ENCODE results near the gene ZBTB7B. TPM values are rescaled to one million over a fixed set of nuclear protein-coding genes. Genes with fewer than 3 reads are reported as not detected.
"Not testable (repeated sequence)": the region's sequence is repeated elsewhere in the genome, so short reads cannot be mapped to it uniquely, and the experiment has no call there.

Gene ZBTB7B
- total RNA-seq, 1 donor from 2014 or later: 77.6 TPM

DNA sequence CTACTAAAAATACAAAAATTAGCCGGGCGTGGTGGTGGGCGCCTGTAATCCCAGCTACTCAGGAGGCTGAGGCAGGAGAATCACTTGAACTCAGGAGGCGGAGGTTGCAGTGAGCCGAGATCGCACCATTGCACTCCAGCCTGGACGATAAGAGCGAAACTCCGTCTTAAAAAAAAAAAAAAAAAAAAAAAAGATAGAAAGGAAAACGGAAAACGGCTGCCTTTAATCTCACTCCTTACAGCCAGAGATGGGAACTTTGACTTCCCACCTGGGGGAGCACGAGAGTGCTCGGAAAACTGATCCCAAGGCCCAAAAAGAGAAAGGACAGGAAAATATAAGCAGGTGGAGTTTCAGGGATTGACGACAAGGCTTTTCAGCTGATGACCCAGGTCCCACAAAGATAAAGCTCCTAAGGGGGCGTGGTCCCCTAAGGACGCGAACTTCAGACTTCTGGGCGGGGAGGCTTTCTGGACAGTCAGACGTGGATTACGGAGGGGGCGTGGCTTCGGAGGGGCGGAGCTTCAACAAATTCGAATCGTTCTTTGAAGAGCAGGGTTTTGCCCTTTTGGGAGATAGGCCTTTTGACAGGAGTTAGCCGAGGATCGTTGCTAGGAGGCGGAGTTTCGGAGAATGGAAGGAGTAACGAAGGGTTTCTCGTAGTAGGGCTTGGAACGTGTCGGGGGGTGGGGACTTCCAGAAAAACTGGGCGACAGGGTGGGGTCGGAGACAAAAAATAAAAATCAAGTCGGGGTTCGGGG is 29.1 kb upstream of the ZBTB7B start:
- peak in 1 of 2 donors; percentile 56 for TF ChIP-seq POLR2AphosphoS5 (IDR thresholded peaks at IDR 0.05; ENCODE audit: insufficient read depth in 1 of 2, low read depth in 1 of 2)
- TF ChIP-seq, protein P1, sequence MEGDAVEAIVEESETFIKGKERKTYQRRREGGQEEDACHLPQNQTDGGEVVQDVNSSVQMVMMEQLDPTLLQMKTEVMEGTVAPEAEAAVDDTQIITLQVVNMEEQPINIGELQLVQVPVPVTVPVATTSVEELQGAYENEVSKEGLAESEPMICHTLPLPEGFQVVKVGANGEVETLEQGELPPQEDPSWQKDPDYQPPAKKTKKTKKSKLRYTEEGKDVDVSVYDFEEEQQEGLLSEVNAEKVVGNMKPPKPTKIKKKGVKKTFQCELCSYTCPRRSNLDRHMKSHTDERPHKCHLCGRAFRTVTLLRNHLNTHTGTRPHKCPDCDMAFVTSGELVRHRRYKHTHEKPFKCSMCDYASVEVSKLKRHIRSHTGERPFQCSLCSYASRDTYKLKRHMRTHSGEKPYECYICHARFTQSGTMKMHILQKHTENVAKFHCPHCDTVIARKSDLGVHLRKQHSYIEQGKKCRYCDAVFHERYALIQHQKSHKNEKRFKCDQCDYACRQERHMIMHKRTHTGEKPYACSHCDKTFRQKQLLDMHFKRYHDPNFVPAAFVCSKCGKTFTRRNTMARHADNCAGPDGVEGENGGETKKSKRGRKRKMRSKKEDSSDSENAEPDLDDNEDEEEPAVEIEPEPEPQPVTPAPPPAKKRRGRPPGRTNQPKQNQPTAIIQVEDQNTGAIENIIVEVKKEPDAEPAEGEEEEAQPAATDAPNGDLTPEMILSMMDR (IDR thresholded peaks at IDR 0.05): peak in 1 of 3 experiments; percentile 8
- peak; percentile 14 to 56 for TF ChIP-seq POLR2A (IDR thresholded peaks at IDR 0.05)
- H3K4me1 ChIP-seq: peaks cover 49% of the 10 kb centered on the region
- peak overlapping the region; percentile 66 to 72 for H3K4me3 ChIP-seq
- intact Hi-C loops (cut with DNase I): no loop called here
- H3K27me3 ChIP-seq: no peaks in the 10 kb centered on the region
- H3K27ac ChIP-seq: peak overlapping the region; percentile 99
- DNase-seq (ENCODE audit: extremely low spot score in 2 of 2): peak in 1 of 2 donors; percentile 99
- H3K9me3 ChIP-seq: no peaks in the 10 kb centered on the region
- no peaks in the 10 kb centered on the region for H3K36me3 ChIP-seq

DNA sequence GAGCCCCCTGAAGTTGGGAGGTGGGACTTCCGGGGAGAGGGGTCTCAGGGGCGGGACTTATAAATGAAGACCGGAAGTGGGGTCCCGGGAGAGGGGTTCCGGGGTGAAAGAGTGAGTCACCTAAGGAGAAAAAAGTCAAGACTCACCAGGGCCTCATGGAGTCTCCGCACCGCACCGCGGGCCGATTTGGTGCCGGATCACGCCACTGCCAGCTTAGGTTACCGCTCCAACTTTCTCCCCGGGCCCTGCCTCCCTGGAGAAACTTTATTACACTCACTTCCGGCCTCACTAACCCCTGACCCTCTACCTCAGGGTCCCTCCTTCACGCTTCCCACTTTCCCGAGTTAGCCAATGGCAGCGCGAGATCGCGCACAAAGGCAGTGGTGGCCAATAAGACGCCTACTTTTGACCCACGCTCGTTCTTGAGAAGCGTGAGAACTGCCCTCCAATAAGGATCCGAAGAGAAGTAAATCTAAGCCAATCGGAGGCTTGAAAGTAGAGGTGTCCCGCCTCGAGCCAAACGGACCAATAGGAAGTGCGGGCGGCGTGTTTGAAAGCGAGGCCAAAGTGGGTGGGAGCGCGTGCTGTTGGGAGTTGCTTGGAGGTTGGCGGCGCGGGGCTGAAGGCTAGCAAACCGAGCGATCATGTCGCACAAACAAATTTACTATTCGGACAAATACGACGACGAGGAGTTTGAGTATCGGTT is 28.3 kb upstream of the ZBTB7B start, which contains the start of gene CKS1B:
Gene CKS1B (plus strand): TSS at position 580 of the 706 bp plus-strand sequence. CDS start 65 bp downstream, at position 645.
- DNase-seq (ENCODE audit: extremely low spot score in 2 of 2): peak in 1 of 2 donors; percentile 100
- H3K27ac ChIP-seq: peak within 1 kb of the TSS; percentile 99
- H3K4me3 ChIP-seq: peak within 1 kb of the TSS; percentile 66 to 72
- peaks cover 41% of the 10 kb centered on the region for H3K4me1 ChIP-seq
- TF ChIP-seq POLR2AphosphoS5 (IDR thresholded peaks at IDR 0.05; ENCODE audit: insufficient read depth in 1 of 2, low read depth in 1 of 2) (peak in 1 of 2 donors; percentile 97), POLR2A (IDR thresholded peaks at IDR 0.05) (peak in 1 of 2 donors; percentile 56)
- TF ChIP-seq, protein P1 (IDR thresholded peaks at IDR 0.05): no peak
- no peaks in the 10 kb centered on the region for H3K27me3 ChIP-seq
- intact Hi-C loops (cut with DNase I): no loop called here
- no peaks in the 10 kb centered on the region for H3K9me3 ChIP-seq
- H3K36me3 ChIP-seq: no peaks in the 10 kb centered on the region

DNA sequence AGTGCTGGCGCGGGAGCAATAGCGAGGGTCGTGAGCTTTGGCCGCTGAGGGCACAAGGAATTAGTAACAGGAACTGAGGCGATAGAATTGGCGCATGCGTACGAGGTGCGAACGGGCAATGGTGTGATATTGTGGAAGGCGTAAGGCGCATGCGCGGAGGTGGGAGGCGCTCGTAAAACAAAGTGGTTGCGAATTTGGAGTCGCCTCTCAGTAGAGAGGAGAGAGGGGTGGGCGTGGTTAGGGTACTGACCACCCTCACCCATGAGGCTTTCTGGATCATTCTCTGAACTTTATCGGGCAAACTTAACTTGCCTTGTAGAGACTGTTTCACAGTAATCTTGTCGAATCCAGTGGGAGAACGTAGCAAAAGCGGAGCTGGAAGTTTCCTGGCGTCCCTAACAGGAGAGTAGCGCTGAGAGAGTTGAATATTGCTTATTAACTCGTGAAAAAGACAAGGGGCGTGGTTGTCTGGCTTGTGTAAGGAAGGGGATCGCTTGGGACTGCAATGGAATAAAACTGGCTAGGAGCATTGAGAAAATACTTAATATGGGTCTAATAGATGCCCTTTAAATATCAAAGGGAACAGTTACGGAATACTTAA is 27.7 kb upstream of the ZBTB7B start:
- H3K36me3 ChIP-seq: no peaks in the 10 kb centered on the region
- H3K9me3 ChIP-seq: no peaks in the 10 kb centered on the region
- H3K4me3 ChIP-seq: peak overlapping the region; percentile 66 to 72
- peaks cover 35% of the 10 kb centered on the region for H3K4me1 ChIP-seq
- intact Hi-C loops (cut with DNase I): no loop called here
- TF ChIP-seq POLR2AphosphoS5 (IDR thresholded peaks at IDR 0.05; ENCODE audit: insufficient read depth in 1 of 2, low read depth in 1 of 2) (peak; percentile 75 to 87), POLR2A (IDR thresholded peaks at IDR 0.05) (peak in 1 of 2 donors; percentile 74)
- TF ChIP-seq, protein P1 (IDR thresholded peaks at IDR 0.05): no peak
- H3K27ac ChIP-seq: peak overlapping the region; percentile 99
- no peaks in the 10 kb centered on the region for H3K27me3 ChIP-seq
- no peak for DNase-seq (ENCODE audit: extremely low spot score in 2 of 2)

DNA sequence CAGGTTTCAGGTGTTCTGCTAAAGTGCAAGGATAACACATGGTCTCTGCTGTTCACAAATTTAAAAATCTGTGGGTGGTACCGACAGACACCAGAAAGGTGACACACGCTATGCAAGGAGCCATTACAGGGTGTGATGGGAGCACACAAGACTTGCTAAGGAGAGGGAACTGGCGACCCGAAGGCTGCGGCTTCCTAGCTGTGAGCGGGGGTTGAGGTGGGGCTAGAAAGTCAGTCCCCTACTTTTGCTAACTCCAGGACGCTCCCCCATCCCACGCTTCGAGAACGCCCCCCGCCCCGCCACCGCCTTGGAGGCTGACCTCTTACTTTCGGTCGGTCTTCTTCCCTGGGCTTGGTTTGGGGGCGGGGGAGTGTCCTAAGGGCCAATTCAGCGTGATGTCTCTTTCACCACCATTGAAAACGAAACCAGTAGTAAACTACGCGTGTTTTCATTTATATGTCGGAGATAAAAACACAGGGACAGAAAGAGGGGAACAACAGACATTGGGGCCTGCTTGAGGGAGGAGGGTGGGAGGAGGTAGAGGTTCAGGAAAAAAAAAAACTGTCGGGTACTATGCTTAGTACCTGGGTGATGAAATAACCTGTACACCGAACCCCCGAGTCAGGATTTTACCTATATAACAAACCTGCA is 27.1 kb upstream of the ZBTB7B start:
- Histone ChIP-seq H3K4me3 (peak overlapping the region; percentile 66 to 72), H3K4me1 (peaks cover 29% of the 10 kb centered on the region), H3K9me3 (no peaks in the 10 kb centered on the region), H3K27ac (peak overlapping the region; percentile 99), H3K36me3 (no peaks in the 10 kb centered on the region), H3K27me3 (no peaks in the 10 kb centered on the region)
- no peak for TF ChIP-seq POLR2A (IDR thresholded peaks at IDR 0.05)
- TF ChIP-seq, protein P1 (IDR thresholded peaks at IDR 0.05): no peak
- no peak for TF ChIP-seq POLR2AphosphoS5 (IDR thresholded peaks at IDR 0.05; ENCODE audit: insufficient read depth in 1 of 2, low read depth in 1 of 2)
- DNase-seq (ENCODE audit: extremely low spot score in 2 of 2): no peak
- intact Hi-C loops (cut with DNase I): no loop called here

DNA sequence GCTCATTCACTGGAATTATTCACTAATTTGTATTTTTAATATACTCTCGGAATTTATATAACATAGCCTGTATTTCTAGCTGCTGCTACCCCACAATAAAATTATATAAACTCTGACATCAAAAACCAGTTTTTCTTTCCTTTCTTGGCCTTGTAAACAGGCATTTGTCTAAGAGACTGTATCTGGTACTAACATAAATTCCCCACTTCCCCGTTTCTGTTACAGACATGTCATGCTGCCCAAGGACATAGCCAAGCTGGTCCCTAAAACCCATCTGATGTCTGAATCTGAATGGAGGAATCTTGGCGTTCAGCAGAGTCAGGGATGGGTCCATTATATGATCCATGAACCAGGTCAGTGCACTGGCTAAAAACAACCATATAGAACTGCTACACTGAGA is 24.8 kb upstream of the ZBTB7B start:
- DNase-seq (ENCODE audit: extremely low spot score in 2 of 2); H3K9me3 ChIP-seq; H3K4me3 ChIP-seq; intact Hi-C loops (cut with DNase I); H3K36me3 ChIP-seq; H3K27me3 ChIP-seq; H3K27ac ChIP-seq: not testable (repeated sequence)
- H3K4me1 ChIP-seq: peaks cover 16% of the 10 kb centered on the region
